Neuronal stem cell (in vitro differentiated cells): ENCODE results near the gene ATP2C2.

Experiments
- DNase-seq: peaks from one replicate; pipeline ENCODE4 v3.0.0-alpha.2; 2013; ENCODE audit warnings: low spot score
- H2AFZ ChIP-seq: one replicate; pipeline ENCODE4 v1.6.1; 2013; ENCODE audit warnings: mild to moderate bottlenecking, low read length, inconsistent platforms
- H2AK5ac ChIP-seq: 2 replicates; pipeline ENCODE4 v1.6.1; 2013; ENCODE audit warnings: low read depth, mild to moderate bottlenecking, inconsistent platforms, low read length, moderate library complexity, mixed read lengths
- H2BK120ac ChIP-seq: 2 replicates; pipeline ENCODE4 v1.6.1; 2013; ENCODE audit warnings: low read depth, mild to moderate bottlenecking, inconsistent platforms, low read length, moderate library complexity, mixed read lengths
- H2BK12ac ChIP-seq: one replicate; pipeline ENCODE4 v1.6.1; 2013; ENCODE audit warnings: low read length, inconsistent platforms
- H2BK15ac ChIP-seq: 2 replicates; pipeline ENCODE4 v1.6.1; 2013; ENCODE audit warnings: mild to moderate bottlenecking, low read length, inconsistent platforms, mixed read lengths
- H2BK5ac ChIP-seq: one replicate; pipeline ENCODE4 v1.6.1; 2013; ENCODE audit warnings: inconsistent platforms, mild to moderate bottlenecking, low read length, moderate library complexity
- H3K14ac ChIP-seq: one replicate; pipeline ENCODE4 v1.6.1; 2013; ENCODE audit warnings: low read length, inconsistent platforms
- H3K18ac ChIP-seq: 2 replicates; pipeline ENCODE4 v1.6.1; 2013; ENCODE audit warnings: low read length, inconsistent platforms
- H3K23ac ChIP-seq: 2 replicates; pipeline ENCODE4 v1.6.1; 2013; ENCODE audit warnings: low read depth, mild to moderate bottlenecking, mixed read lengths, low read length, inconsistent platforms; ENCODE audit not compliant: poor library complexity
- H3K27ac ChIP-seq: replicated peaks from 3 replicates; pipeline ENCODE4 v1.5.1; 2013; ENCODE audit warnings: low read length, inconsistent platforms
- H3K27me3 ChIP-seq, 3 experiments: 2 replicates each; pipeline ENCODE4 v1.6.1; 2013; ENCODE audit warnings: low read length in 3 of 3, mild to moderate bottlenecking in 2 of 3, inconsistent platforms in 1 of 3, low read depth in 1 of 3, mixed read lengths in 1 of 3, moderate library complexity in 1 of 3; ENCODE audit not compliant: control insufficient read depth in 3 of 3, insufficient read depth in 3 of 3
- H3K36me3 ChIP-seq, 2 donors: replicated peaks in 1 of 2; 2 replicates each; pipeline ENCODE4 v1.6.1; 2013; ENCODE audit warnings: low read length in 2 of 2; ENCODE audit not compliant: control insufficient read depth in 2 of 2, insufficient read depth in 2 of 2
- H3K4ac ChIP-seq: 2 replicates; pipeline ENCODE4 v1.6.1; 2013; ENCODE audit warnings: inconsistent platforms, mild to moderate bottlenecking, low read length, moderate library complexity
- H3K4me1 ChIP-seq, 2 donors: 1 replicate in 1 of 2; 2 replicates in 1 of 2; pipeline ENCODE4 v1.6.1; 2013; ENCODE audit warnings: low read length in 2 of 2, low read depth in 1 of 2; ENCODE audit not compliant: control insufficient read depth in 2 of 2, insufficient read depth in 1 of 2
- H3K4me2 ChIP-seq: one replicate; pipeline ENCODE4 v1.6.1; 2013; ENCODE audit warnings: mild to moderate bottlenecking, low read length, inconsistent platforms; ENCODE audit not compliant: insufficient read depth, poor library complexity, severe bottlenecking
- H3K4me3 ChIP-seq, 2 donors: 2 replicates each; pipeline ENCODE4 v1.5.1; 2013; ENCODE audit warnings: low read length in 2 of 2, mild to moderate bottlenecking in 2 of 2, inconsistent platforms in 1 of 2, moderate library complexity in 1 of 2
- H3K79me1 ChIP-seq: one replicate; pipeline ENCODE4 v1.6.1; 2013; ENCODE audit warnings: low read depth, mild to moderate bottlenecking, inconsistent platforms, low read length, moderate library complexity
- H3K9ac ChIP-seq: one replicate; pipeline ENCODE4 v1.6.1; 2013; ENCODE audit warnings: mild to moderate bottlenecking, low read depth, low read length, inconsistent platforms; ENCODE audit not compliant: poor library complexity
- H3K9me3 ChIP-seq, 2 donors: replicated peaks in 1 of 2; 2 replicates each; pipeline versions ENCODE3 to v1.6.1; 2013; ENCODE audit warnings: low read length in 2 of 2, mild to moderate bottlenecking in 2 of 2, inconsistent platforms in 1 of 2, low read depth in 1 of 2, mixed read lengths in 1 of 2, moderate library complexity in 1 of 2; ENCODE audit not compliant: control insufficient read depth in 2 of 2, insufficient read depth in 1 of 2
- H4K8ac ChIP-seq: one replicate; pipeline ENCODE4 v1.6.1; 2013; ENCODE audit warnings: low read depth, mild to moderate bottlenecking, inconsistent platforms, low read length, moderate library complexity
- H4K91ac ChIP-seq: one replicate; pipeline ENCODE4 v1.6.1; 2013; ENCODE audit warnings: low read length, low read depth, mild to moderate bottlenecking, inconsistent platforms; ENCODE audit not compliant: poor library complexity
- WGBS, 2 donors: extraction: QIAGEN DNeasy Blood & Tissue Kit; methylation state at CpG; one replicate each; pipeline ENCODE4 v1.1.7; 2013; ENCODE audit warnings: missing lambda C conversion rate in 2 of 2, mixed read lengths in 1 of 2; ENCODE audit not compliant: insufficient read length in 2 of 2, insufficient replicate concordance in 1 of 2; ENCODE audit errors: extremely low coverage in 2 of 2; 5-methylcytosine and 5-hydroxymethylcytosine counted together

The ATP2C2 gene

DNA sequence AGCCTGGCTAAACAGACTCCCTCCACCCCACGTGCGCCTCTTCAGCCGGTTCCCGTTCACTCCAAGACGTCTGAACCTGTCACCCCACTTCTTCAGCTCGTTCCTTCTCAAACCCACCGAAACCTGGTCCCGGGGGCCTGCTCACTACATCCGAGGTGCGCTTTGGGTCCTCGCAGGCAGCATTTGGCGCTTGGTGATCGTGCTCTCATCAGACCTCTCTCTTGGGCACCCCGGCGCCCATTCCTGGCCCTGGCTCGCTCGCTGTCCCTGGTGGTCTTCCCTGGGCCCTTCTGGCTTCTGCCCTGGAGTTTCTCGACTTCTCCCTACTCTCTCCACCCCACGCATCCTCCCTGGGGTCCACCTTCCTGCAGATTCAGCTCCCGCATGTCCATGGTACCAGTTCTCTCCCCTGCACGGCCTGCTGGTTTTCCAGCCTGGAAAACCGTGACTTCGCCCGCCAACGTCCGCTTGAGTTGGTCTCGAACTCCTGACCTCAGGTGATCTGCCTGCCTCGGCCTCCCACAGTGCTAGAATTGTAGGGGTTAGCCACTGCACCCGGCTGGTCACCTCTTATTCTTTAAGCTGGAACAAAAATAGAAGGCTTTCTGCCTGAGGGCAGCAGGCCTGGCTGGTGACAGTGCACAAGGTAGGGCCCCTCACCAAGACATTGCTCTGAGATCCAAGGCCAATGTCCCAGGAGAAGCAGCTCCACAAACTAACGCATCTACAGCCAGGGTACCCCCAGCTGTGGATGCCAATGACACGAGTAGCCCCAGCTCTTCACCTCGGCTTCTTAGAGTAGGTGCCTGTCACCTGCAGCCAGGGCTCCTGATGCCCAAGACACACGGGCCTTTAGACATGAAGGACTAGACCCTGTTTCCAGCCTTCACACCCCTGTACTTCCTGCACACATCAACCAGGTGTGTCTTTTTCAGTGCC is 137.2 kb downstream of the ATP2C2 start:
- Histone ChIP-seq H2BK15ac (peak overlapping the region; percentile 99), H3K14ac (peak overlapping the region; percentile 98), H2BK12ac (peak overlapping the region; percentile 58), H4K8ac (peak overlapping the region; percentile 86), H3K79me1 (peaks cover 8% of the 10 kb centered on the region), H3K27ac (peak overlapping the region; percentile 12), H2BK5ac (peak overlapping the region; percentile 82), H3K9me3 (no peaks in the 10 kb centered on the region), H3K4ac (peak overlapping the region; percentile 89), H3K4me2 (peak overlapping the region; percentile 71), H2AK5ac (peak overlapping the region; percentile 99), H3K4me3 (peak overlapping the region; percentile 75 to 95), H3K36me3 (peaks cover 5 to 9% of the 10 kb centered on the region in 2 donors), H2AFZ (peak overlapping the region; percentile 98), H3K27me3 (no peaks in the 10 kb centered on the region), H3K9ac (peak overlapping the region; percentile 95), H3K23ac (peak overlapping the region; percentile 21), H4K91ac (no peak overlapping the region), H2BK120ac (peak overlapping the region; percentile 94), H3K18ac (peak overlapping the region; percentile 99), H3K4me1 (peaks cover 13 to 30% of the 10 kb centered on the region in 2 donors)
- WGBS, 2 donors = no CpG with 5 or more reads among the region's 33 CpGs
- DNase-seq = no peak

DNA sequence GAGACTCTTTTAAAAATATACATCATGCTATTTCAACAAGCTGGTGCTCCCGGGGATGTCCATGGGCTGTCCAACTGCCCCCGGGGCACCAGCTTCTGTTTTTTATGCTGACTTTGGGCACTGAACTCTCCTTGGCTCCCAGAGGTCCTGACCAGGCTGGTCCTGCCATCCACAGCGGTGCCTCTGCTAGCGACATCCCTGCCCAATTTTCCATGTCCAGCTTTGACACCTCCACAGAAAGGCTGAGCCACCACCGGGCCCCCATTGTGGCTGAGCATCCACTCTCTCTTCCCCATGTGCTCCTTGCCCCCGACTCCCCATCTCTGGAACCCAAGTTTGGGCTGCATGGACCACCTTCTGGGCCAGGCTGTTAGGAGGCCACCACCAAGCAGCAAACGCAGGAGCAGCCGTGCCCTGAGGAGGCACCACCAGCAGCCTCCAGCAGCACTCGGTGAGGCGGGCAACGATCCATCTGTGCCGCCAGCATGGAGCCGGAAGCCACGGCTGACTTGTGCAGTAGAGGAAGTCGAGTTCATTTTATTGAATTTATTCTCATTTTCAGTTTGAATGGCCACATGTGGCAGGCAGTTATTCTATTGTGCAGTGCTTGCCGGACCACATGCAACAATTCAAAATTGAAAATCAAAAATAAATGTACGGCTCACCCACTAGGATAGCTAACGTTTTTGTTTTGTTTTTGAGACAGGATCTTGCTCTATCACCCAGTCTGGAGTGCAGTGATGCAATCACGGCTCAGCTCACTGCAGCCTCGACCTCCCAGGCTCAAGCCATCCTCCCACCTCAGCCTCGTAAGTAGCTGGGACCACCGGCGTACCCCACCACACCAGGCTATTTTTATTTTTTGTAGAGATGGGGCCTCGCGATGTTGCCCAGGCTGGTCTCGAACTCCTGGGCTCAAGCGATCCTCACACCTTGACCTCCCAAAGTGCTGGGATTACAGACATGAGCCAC is 139.0 kb downstream of the ATP2C2 start:
- Histone ChIP-seq H3K4me3 (no peak overlapping the region), H2BK120ac (no peak overlapping the region), H2BK12ac (peak overlapping the region; percentile 60), H3K27ac (no peak overlapping the region), H3K4me2 (no peak overlapping the region), H2AFZ (no peak overlapping the region), H4K8ac (no peak overlapping the region), H3K14ac (no peak overlapping the region), H3K23ac (peak overlapping the region; percentile 66), H3K18ac (peak overlapping the region; percentile 20), H3K9ac (no peak overlapping the region), H3K79me1 (peaks cover 5% of the 10 kb centered on the region), H2BK15ac (peak overlapping the region; percentile 74), H3K36me3 (peaks cover 2% of the 10 kb centered on the region in 2 donors), H3K9me3 (no peaks in the 10 kb centered on the region), H3K27me3 (no peaks in the 10 kb centered on the region), H2BK5ac (no peak overlapping the region), H4K91ac (no peak overlapping the region), H2AK5ac (no peak overlapping the region), H3K4ac (no peak overlapping the region), H3K4me1 (peaks cover 17 to 39% of the 10 kb centered on the region in 2 donors)
- DNase-seq = no peak
- WGBS, 2 donors = no CpG with 5 or more reads among the region's 27 CpGs

DNA sequence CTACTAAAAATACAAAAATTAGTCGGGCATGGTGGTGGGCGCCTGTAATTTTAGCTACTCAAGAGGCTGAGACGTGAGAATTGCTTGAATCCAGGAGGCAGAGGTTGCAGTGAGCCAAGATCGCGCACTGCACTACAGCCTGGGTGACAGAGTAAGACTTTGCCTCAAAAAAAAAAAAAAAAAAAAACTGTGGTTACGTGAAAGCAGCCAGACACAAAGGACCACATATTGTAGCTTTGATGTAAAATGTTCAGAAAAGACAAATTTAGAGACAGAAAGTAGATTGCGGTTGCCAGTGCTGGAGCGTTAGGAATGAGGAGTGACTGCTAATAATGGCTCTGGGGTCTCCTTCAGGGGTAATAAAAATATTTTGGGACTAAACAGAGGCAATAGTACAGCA is 140.2 kb downstream of the ATP2C2 start:
- Histone ChIP-seq H3K14ac (no peak overlapping the region), H3K9ac (no peak overlapping the region), H2AK5ac (no peak overlapping the region), H3K4ac (no peak overlapping the region), H2BK12ac (no peak overlapping the region), H3K27me3 (no peaks in the 10 kb centered on the region), H3K79me1 (peaks cover 5% of the 10 kb centered on the region), H3K4me1 (peaks cover 17 to 41% of the 10 kb centered on the region in 2 donors), H2BK5ac (no peak overlapping the region), H3K18ac (no peak overlapping the region), H2BK120ac (no peak overlapping the region), H3K23ac (no peak overlapping the region), H3K9me3 (no peaks in the 10 kb centered on the region), H4K91ac (no peak overlapping the region), H3K36me3 (no peaks in the 10 kb centered on the region), H3K4me2 (no peak overlapping the region), H3K27ac (no peak overlapping the region), H2AFZ (no peak overlapping the region), H4K8ac (no peak overlapping the region), H2BK15ac (no peak overlapping the region), H3K4me3 (no peak overlapping the region)
- no peak for DNase-seq
- WGBS, 2 donors = no CpG with 5 or more reads among the region's 8 CpGs
